HG02981 (cell line): ENCODE data around the gene ZBTB1.
"Not testable (repeated sequence)": the region's sequence is repeated elsewhere in the genome, so short reads cannot be mapped to it uniquely, and the experiment has no call there.

Source experiments
- ATAC-seq: cut with Tn5 transposase; IDR thresholded peaks from one replicate; pipeline ENCODE4 v1.9.1; 2021; ENCODE audit warnings: mild to moderate bottlenecking, moderate library complexity; ENCODE audit not compliant: unreplicated experiment

ZBTB1 gene

GRCh38 chr14:64563696-64564095, 59.1 kb downstream of the ZBTB1 start:
- ATAC-seq, result no peak

- ATAC-seq, result no peak
These were observed 62.1 kb downstream of the ZBTB1 start for GRCh38 chr14:64566651-64567122.

- no peak for ATAC-seq
These were observed 64.6 kb downstream of the ZBTB1 start for GRCh38 chr14:64569138-64569631.

GRCh38 chr14:64569646-64570045, 65.1 kb downstream of the ZBTB1 start:
- not testable (repeated sequence) for ATAC-seq

- ATAC-seq, result no peak
These were observed 68.0 kb downstream of the ZBTB1 start for GRCh38 chr14:64572386-64573104.

- ATAC-seq, result no peak
These were observed 68.5 kb downstream of the ZBTB1 start for GRCh38 chr14:64573109-64573508.
